GOT3 (cell line): ENCODE measurements around the gene HABP2.

Experiments used
- DNase-seq: peaks from one replicate; lab custom pipeline; 2025; ENCODE audit warnings: mixed read lengths; lab: John Stamatoyannopoulos, UW

HABP2 gene

DNA sequence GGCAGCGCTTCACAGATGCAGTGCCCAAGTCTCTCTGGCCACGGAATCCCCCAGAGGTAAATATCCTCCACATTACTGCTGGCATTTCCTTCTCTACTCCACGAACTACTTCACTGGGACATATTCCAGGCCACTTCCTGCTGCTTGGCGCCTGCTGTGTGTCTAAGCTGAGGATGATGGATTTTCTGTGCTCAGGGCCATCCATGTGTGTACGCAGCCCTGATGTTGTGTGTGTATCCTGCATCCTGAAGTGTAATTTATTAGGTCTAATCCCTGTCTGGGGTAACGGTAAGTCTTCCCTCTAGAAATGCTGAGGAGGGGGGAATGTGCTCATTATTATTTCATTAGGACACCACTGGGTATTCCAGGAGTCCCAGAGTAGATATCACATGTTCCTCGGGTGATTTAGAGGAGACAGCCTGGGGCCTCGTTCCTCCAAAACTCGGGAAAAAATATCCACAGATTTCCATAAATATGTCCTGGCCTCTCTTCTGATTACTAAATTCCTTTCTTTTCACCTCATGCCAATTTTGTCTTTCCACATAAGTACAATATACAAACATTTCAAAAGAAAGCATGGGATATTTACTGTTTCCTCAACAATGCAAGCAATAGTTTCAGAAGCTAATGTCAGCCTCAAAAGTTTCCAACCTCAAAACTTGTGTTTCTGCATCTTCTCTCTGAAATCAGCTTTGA lies 25.5 kb upstream of the HABP2 start:
- DNase-seq: no peak

DNA sequence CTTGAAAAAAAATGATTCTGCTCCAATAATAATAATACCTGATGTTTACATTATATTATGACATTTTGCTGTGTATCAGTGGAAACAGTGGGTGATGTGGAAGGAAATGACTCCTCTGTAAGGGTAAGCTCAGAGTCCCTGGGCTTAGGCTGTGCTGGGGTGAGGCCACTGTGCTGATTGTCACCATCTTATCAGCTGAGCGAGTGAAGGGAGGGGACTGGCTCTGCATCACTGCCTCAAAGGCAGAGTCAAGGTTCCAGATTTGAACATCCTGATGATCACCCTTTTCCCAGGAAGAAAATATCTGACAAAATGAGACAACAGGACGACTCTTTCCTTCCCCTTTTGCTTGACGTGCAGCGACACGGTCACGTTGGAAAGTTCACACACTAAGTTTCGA lies 24.0 kb upstream of the HABP2 start:
- DNase-seq: no peak

DNA sequence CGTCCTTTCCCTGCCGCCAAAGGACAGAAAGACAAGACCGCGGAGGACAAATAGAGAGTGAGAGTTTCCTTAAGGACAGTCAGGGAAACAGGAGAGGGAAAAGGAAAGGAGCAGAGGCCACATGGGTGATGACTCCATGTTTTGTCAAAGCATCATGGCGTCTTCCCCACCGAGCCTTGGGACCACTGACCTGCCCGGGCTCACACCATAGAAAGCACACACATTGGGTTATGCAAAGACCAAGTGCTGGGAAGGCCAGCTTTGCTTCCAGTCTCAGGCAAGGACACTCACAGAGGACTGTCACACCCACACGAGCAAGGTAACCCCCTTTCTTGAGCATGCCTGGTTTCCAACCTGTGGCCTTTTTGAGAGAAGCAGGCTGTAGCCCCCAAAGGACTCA lies 23.3 kb upstream of the HABP2 start:
- DNase-seq: no peak

DNA sequence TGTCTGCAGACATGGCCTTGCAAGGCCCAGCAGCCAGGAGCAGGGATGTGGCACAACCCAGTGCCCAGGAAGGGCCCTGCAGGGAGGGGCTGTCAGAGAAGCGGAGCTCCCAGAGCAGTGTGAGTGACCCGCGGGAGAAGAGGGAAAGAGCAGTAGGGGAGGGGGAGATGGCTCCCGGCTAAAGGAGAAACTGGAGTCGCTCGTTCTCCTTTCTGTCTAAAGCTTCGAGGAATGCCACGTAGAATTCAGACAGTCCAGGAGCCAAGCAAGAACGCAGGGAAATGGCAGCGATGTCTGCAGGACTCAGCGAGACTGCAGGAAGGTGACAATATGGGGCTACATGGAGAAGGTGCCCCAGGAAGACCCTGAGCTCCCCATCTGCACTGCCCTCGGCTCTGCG lies 22.4 kb upstream of the HABP2 start:
- DNase-seq: no peak

DNA sequence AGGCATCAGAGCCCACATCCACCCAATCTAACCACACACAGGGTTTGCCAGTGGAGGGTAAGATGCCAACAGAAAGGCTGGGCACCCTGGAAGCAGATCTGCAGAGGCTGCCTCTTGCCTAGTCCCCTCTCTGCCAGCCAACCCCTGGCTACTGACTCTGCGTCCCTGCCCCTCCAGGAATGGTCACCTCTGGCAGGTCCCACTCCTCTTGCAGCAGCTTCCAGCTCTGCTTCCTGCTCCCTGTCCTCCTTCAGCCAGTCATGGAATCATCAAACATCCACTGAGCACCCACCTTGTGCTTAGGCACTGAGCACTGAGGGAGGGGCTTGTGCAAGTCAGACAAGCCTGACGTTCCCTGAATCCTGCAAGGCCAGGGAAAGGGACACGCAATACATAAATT lies 20.1 kb upstream of the HABP2 start:
- no peak for DNase-seq

DNA sequence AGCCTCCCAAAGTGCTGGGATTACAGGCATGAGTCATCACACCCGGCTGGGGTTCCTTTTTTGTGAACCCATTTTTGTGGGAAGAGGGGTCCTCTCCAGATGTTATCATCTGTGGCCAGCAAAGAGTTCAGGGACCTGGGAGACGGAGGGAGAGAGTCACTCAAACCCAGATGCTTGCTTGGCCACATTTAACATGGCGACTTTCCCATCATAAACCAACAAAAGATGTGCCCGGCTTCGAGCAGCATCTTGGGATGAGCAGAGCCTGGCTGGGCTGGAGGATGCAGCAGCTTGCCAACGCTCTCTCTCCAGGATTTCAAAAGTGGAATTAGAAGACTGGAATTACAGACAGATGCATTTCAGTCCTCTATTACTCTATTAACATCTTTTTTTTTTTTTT lies 19.1 kb upstream of the HABP2 start:
- no peak for DNase-seq

DNA sequence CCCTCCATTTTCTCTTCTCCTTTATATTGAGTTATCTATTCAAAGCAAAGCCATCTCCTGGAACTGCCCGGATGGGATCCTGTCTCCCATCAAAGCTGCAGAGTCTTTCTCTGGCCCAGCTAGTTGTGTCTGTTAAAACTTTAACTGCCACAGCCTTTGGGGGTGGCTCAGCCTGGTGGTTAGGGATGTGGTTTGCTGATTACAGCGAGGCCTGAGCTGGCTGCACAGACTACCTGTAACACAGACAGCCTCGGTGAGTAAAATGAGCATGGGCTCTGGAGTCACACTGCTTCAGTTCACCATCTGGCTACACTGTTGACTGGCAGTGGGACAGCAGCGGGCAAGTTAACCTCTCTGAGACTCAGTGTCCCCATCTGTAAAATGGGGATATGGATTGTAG lies 18.4 kb upstream of the HABP2 start:
- DNase-seq: no peak

DNA sequence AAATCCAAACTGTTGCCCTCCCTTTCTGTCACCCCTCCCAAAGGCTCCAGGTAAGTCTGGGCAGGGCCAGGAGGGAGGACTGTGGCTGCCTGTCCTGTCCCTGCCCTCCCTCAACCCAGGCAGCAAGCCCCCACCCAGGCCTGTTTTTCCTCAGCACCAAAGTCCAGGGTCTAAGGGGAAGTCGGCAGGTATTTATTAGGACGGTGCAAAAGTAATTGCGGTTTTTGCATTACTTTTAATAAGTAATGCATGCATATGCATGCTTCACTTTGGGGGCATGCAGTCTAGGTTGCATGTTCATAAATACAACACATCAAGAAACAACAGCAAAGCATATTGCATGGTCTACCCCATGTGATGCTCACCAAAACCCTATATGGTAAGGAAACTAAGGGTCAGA lies 15.2 kb upstream of the HABP2 start:
- DNase-seq: no peak

DNA sequence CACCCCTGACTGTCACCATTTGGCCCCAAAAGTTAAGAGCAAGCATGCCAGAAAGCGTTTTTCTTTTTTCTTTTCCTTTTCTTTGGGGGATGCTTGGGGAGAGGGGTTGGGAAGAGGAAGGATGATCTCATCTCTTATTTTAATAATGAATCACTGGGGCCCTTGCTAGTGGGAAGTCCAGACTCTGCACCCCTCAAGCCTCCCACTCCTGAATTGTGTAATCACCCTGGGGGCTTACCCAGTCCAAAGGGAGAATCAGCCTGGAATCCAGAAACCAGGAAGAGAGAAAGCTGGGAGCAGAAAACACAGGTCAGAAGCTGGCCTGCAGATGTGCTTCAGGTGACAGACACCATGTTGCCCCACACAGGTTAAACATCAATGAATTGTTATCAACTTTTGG lies 14.7 kb upstream of the HABP2 start:
- no peak for DNase-seq

DNA sequence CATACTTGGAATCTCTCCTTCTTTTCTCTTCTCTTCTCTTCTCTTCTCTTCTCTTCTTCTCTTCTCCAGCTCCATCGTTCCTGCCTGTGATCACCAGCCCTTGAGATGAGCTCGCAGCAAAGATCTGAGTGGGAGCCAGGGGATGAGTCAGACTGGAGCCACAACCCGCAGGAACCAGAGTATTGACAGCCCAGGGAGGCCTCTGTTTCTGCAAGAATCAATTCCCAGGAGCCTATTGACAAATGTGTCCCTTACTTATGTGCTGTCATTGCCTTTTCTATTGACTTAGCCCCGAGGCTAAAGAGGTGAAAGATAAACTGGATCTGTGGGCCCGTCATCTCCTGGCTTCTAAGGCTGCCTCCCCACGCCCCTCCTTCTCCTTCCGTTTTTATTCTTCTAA lies 13.1 kb upstream of the HABP2 start:
- DNase-seq: peak; percentile 36

DNA sequence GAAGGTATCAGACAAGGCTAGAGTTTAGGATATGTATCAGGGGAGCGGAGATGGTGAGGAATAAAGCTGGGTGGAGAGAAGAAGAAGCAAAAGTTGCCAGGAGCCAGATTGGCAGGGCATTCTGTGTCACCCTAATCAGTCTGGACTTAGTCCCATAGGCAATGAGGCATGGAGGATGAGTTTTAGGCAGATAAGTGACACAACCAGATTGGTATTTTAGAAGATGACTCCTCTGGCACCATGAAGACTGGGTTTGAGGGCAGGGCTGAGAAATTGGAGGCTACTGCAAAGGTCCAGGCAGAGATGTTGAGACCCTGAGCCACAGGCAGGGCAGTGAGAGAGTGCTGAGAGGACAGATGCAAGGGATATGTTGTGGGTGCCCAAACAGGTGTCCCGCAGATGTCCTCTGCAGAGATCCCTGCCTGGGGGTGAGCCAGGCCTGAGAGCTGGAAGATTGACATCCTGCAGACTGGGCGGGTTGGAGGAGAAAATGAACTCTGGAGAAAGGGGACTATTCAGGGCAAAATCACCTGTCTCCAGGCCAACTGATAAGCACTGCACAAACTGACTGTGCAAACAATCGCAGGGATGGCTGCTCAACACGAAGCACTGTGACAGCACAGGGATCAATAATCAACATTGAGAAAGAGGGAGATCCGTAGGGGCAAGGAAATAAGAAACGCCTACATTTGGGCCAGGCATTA lies 11.9 kb upstream of the HABP2 start:
- no peak for DNase-seq

DNA sequence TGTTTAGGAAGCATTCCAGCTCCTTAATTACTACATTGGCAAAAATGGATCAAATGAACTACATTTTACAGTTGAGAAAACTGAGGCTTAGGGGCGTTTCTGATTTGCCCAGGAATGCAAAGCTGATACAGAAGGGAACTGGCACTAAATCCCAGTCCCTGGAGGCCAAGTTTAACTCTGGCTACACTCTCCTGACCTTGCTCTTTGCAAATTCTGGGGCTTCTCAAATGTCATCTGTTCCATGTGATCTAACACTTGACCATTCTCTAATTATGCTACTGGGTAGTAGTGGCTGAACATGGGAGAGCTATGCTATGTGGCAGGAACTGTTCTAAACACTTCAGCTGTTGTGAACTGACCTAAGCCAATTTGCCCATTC lies 11.3 kb upstream of the HABP2 start:
- DNase-seq: no peak

DNA sequence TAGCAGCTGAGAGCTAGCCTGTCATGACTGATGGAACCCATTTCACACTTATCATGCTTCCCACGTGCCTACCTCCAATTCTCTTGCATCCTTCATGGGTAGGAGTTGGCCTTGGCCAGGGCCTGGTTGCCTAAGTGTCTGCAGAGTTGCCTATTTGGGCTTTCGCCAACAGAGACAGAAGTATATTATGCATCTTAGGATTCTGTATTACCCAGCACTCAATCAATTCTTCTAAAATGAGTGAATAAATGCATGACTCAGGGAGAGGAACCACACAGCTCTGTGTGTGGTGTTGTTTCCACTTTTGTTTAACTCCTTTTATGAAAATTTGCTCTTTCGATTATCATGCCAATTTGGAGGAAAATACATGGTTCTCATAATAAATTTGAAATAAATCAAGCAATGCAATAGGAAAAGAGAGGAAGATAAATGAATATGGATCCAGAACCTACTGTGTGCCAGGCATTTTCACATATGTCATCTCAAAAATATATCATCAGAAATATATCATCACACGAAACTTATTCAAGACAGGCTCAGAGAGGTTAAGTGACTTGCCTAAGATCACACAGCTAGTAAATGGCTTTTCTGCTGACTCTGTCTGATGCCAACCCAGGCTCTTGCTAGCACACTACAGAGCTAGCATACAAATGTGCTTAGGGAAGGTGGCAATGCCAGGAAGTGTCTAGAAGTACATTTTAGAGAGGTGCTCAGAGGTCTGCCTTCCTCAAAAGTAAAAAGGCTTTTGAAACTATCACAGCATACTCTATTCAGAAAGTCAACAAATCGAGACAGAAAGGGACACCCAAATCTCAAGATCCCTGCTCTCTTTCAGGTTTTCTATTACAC lies 9.5 kb upstream of the HABP2 start:
- no peak for DNase-seq

DNA sequence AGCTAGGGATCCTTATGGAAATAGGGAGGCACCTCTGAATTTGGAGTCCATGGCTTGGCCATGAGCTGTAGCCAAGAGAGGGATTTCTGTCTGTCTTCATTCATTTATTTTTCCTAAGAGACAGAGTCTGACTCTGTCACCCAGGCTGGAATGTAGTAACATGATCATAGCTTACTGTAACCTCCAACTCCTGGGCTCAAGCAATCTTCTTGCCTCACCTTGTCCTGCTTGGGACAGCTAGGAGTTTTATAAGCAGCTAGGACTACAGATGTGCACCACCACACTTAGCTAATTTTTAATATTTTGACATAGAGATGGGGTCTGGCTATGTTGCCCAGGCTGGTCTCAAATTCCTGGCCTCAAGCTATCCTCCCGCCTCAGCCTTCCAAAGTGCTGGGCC lies 8.5 kb upstream of the HABP2 start:
- DNase-seq: no peak

DNA sequence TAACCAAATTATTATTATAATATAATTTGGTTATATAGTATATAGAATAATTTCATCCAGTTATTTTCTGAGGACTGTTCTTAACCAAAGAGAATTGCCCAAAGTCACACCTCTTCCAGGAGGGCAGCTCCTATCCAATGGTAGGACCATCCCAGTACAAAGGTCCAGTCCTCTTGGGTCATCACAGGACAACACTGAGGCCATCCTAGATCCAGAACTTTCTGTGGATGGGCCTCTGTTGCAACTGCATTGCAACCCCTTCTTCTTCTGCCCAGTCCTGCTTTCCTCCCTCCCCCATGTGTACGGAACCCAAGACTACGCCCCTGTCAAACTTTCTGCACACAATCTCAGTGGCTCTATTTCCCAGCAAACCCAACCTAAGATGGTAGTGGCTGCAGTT lies 5.4 kb upstream of the HABP2 start:
- DNase-seq: no peak

DNA sequence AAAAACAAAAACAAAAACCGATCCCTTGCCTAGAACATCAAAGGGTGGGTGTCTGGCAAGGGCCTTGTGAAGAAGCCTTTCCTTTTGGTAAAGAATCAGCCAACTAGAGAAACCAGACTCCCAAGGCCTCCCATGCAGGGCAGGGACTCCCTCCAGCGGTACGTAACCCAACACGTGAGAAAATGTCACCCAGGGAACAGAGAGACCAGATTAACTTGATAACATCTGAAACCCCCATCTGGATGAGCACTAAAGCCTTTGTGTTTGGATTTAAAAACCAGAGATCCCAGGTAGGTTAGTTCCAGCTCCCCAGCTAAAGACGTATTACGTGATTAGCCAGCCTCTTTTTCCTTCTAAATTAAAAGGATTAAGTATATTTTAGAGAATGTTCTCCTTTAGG lies 3.0 kb upstream of the HABP2 start:
- no peak for DNase-seq

DNA sequence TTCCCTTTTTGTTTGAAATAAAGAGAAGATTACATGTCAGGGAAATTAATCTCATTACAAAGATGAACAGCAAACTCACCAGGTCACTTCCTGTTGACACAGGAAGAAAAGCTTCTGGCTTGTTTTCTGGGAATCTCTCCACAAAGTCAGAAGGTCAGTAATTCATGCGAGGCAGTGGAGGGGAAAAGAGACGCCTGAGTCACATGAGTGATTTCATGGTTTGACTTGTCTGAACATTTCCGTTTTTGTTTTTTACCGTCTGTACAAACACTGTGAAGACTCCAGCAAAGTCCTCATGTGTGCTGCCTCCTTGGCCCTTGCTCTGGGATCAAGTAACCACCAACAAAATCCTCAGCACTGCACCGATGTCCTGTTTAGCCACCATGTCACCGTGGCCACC lies 2.5 kb upstream of the HABP2 start:
- DNase-seq: no peak

DNA sequence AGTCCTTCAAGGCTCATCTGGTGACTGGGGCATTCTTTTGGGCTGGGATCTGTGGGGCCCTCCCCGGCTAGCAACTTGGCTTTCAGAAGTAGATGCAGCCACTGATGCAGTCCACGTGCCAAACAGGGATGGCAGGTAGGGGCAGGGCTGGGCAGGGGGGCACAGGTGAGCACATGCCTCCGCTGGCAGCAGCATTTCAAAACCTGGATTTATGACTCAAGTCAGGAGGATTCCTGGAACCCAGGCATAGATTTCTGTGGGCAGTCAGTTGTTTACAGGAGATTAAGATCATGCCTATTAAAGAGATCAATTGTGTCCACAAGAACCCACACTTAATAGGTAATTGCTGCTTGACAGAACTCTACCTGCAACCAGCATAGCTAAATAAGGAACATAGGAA lies 839 bp upstream of the HABP2 start:
- no peak for DNase-seq

DNA sequence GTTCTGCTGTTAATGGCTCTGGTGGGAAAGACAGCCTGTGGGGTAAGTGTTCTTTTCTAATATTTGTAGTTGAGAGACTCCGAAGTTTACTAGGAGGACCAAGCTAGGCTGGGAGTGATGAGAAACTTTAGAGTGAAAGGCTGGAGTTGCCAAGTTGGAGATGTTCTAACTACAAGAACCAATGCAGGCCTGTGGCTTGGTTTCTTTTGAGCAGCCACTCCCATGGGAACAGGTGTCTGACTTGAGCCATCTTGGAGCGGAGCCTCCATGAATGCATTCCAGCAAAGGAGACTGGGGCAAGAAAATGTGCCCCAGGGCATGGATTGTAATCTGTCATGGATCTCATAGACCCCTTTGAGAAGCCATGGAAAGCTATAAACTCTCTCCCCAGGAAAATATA lies 296 bp downstream of the HABP2 start:
- no peak for DNase-seq

DNA sequence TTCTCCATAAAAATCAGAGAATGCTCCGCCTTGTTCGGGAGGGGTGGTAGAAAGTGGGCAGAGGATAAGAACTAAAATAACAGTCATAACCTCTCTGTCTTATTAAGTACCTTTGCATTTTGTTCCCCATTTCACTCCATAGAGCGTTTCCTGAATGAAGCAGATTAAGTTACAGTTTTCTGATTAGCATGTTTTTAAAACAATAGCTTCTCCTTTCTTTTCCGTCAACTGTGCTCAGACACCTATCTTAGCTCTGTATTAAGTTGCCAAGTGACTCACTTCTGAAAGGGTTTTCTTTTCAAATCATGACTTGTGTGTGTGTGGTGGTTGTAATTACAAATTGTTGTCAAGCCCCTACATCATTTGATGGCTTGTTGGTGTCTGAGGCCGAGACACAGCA lies 1.4 kb downstream of the HABP2 start:
- DNase-seq: no peak

DNA sequence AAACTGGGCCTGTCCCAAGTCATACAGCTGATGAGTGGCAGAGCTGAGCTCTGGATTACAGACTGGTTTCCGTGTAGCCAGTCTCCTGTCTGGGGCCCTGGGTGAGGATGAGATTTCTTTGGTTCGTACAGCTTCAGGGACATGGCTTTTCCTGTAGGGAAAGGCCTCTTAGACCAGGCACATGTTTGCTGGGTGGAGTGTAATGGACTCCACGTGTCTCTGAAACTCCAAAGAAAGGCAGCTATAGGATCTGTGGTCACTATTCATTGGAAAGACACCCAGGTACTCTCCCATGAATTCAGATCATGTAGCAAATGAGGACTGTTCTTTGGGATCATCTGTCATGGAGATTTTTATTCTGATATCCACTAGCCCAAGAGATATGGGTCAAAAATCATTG lies 2.4 kb downstream of the HABP2 start:
- no peak for DNase-seq

DNA sequence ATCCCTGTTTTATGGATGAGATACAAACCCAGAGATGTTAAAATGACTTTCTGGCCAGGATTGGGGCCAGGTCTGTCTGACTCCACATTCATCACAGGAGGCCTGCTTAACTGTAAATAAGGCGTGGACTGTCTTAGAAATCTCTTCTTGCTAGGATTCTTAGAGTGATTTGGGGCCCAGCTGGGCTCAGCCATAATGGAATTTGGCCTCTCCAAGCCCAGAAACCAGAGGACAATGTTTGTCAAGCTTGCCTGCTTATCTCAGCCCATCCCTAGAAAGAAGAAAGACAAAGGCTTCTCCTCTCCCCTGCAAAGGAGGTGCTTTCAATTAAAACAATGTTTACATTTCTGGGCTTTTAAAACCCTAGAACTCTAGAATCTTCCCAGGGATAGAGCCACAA lies 2.9 kb downstream of the HABP2 start:
- DNase-seq: no peak

DNA sequence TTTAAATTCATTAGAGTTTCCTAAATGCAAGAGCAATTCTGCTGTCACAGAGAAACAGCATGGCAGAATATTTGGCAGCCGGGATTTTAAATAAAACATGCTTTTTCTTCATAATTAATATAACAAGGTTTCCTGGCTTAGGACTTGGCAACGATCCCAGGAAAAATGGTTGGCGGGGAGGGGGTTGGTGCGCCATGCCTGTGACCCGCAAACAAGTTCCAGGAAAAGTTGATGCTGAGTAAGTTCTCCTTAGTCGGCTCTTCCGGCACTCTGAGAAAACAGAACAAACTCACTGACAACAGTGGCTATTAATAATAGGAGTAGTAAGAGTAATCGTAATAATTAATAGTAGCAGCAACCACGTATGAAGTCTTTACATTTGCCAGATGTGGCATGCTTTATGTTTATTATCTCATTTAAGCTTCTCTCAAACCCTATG lies 4.6 kb downstream of the HABP2 start:
- DNase-seq: no peak
